Measurements from ENCODE around the gene GNB1L. TPM values are rescaled to one million over a fixed set of nuclear protein-coding genes. Genes with fewer than 3 reads are reported as not detected.
"Not testable (repeated sequence)": the region's sequence is repeated elsewhere in the genome, so short reads cannot be mapped to it uniquely, and the experiment has no call there.

GNB1L gene
- total and polyA plus RNA-seq, 2 experiments from 2014 or later: 3.5 to 5.5 TPM

DNA sequence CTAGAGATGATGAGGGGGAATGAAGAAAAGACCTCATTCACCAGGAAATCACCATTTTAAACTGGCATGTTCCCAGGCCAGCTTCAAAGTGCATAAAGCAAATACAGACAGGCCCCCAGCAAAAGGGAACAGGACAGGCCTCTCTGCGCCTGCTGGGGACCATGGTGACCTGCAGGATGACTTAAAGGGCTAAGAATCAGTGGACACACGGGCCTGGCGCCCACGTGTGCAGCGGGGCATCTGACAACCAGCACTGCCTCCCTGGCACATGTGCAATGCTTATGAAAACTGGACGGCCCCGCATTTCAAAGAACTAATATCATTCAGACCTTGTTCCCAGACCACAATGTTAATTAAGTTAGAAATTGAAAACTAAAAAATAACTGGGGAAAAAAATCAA lies 58.5 kb downstream of the GNB1L start:
- no peak for DNase-seq (ENCODE audit: low read depth in 1 of 2, low spot score in 1 of 2)

DNA sequence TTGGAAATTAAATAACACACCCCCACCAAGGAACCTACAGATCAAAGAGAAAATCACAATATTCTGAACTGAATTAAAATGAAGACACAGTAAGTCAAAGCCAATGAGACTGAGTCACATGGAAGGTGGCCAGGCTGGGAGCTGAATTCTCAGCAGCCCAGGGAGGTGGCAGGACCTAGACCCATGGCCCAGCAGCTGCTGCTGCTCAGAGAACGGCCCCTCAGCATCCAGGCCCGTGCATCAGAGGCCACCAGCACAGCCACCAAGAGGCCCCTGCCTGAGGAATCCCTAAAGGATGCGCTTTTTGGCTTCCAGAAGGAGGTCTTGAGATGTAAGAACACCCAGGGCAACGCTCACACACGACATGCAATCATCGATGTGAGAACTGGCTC lies 59.1 kb downstream of the GNB1L start:
- Histone ChIP-seq H3K4me3 (no peak overlapping the region), H3K9me3 (ENCODE audit: low read depth) (no peaks in the 10 kb centered on the region), H3K36me3 (no peaks in the 10 kb centered on the region), H3K27me3 (no peaks in the 10 kb centered on the region), H3K27ac (no peak overlapping the region), H3K4me1 (ENCODE audit: low read depth) (no peaks in the 10 kb centered on the region)
- DNase-seq (ENCODE audit: low read depth in 1 of 2, low spot score in 1 of 2): no peak
- TF ChIP-seq, protein P1, sequence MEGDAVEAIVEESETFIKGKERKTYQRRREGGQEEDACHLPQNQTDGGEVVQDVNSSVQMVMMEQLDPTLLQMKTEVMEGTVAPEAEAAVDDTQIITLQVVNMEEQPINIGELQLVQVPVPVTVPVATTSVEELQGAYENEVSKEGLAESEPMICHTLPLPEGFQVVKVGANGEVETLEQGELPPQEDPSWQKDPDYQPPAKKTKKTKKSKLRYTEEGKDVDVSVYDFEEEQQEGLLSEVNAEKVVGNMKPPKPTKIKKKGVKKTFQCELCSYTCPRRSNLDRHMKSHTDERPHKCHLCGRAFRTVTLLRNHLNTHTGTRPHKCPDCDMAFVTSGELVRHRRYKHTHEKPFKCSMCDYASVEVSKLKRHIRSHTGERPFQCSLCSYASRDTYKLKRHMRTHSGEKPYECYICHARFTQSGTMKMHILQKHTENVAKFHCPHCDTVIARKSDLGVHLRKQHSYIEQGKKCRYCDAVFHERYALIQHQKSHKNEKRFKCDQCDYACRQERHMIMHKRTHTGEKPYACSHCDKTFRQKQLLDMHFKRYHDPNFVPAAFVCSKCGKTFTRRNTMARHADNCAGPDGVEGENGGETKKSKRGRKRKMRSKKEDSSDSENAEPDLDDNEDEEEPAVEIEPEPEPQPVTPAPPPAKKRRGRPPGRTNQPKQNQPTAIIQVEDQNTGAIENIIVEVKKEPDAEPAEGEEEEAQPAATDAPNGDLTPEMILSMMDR (IDR thresholded peaks at IDR 0.05; ENCODE audit: low read depth, low read length): no peak

More for the DNA sequence above, 58.5 kb downstream of the GNB1L start:
- H3K27ac ChIP-seq: no peak overlapping the region
- H3K9me3 ChIP-seq (ENCODE audit: low read depth): no peaks in the 10 kb centered on the region
- H3K27me3 ChIP-seq: no peaks in the 10 kb centered on the region
- no peaks in the 10 kb centered on the region for H3K36me3 ChIP-seq
- no peaks in the 10 kb centered on the region for H3K4me1 ChIP-seq (ENCODE audit: low read depth)
- TF ChIP-seq, protein P1 (IDR thresholded peaks at IDR 0.05; ENCODE audit: low read depth, low read length): no peak
- H3K4me3 ChIP-seq: no peak overlapping the region

DNA sequence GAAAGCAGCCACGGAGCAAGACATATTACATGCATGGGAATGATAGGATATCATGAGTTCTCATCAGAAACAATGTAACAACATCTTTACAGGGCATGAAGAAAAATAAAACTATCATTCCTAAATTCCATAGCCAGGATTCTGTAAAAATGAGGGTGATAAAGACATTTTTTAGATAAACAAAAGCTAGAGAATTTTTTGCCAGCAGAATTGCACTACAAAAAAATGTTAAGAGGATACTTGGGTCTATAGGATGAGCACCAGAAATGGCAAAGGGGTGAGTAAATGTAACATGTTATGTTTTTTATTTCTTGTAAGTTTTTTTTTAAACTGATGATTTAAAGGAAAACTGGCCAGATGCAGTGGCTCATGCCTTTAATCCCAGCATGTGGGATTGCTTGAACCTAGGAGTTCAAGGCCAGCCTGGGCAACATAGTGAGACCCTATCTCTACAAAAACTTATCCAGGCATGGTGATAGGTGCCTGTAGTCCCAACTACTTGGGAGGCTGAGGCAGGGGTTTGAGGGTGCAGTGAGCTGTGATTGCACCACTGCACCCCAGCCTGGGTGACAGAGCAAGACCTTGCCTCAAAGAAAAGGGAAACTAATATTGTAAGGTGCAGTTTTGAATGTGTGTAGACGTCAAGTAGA lies 60.9 kb downstream of the GNB1L start:
- no peak overlapping the region for H3K4me3 ChIP-seq
- DNase-seq (ENCODE audit: low read depth in 1 of 2, low spot score in 1 of 2): no peak
- no peaks in the 10 kb centered on the region for H3K27me3 ChIP-seq
- H3K27ac ChIP-seq: no peak overlapping the region
- H3K9me3 ChIP-seq (ENCODE audit: low read depth): no peaks in the 10 kb centered on the region
- H3K4me1 ChIP-seq (ENCODE audit: low read depth): no peaks in the 10 kb centered on the region
- no peaks in the 10 kb centered on the region for H3K36me3 ChIP-seq
- TF ChIP-seq, protein P1 (IDR thresholded peaks at IDR 0.05; ENCODE audit: low read depth, low read length): no peak

DNA sequence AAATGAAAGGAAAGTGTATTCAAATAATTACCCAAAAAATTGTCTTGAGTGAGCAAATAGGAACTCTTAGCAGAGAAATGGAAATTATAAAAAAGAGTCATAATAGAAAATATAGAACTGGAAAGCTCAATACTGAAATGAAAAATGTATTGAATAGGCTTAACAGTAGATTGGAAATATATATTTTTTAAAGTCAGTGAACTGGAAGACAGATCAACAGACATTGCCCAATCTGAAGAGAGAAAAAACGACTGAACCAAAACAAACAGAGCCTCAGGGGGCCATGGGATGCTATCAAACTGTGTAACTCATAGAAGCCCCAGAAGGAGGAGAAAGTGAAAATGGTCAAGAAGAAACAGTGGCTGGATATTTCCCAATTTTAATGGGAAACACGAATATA lies 61.5 kb downstream of the GNB1L start:
- Histone ChIP-seq H3K27ac (no peak overlapping the region), H3K9me3 (ENCODE audit: low read depth) (no peaks in the 10 kb centered on the region), H3K36me3 (no peaks in the 10 kb centered on the region), H3K27me3 (no peaks in the 10 kb centered on the region), H3K4me3 (no peak overlapping the region), H3K4me1 (ENCODE audit: low read depth) (no peaks in the 10 kb centered on the region)
- DNase-seq (ENCODE audit: low read depth in 1 of 2, low spot score in 1 of 2): no peak
- TF ChIP-seq, protein P1 (IDR thresholded peaks at IDR 0.05; ENCODE audit: low read depth, low read length): no peak

DNA sequence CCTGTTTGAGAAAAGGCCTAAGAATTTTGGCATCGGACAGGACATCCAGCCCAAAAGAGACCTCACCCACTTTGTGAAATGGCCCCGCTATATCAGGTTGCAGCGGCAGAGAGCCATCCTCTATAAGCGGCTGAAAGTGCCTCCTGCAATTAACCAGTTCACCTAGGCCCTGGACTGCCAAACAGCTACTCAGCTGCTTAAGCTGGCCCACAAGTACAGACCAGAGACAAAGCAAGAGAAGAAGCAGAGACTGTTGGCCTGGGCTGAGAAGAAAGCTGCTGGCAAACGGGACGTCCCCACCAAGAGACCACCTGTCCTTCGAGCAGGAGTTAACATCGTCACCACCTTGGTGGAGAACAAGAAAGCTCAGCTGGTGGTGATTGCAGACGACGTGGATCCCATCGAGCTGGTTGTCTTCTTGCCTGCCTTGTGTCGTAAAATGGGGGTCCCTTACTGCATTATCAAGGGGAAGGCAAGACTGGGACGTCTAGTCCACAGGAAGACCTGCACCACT lies 62.2 kb downstream of the GNB1L start:
- not testable (repeated sequence) for H3K9me3 ChIP-seq (ENCODE audit: low read depth); DNase-seq (ENCODE audit: low read depth in 1 of 2, low spot score in 1 of 2); H3K4me3 ChIP-seq; H3K4me1 ChIP-seq (ENCODE audit: low read depth); H3K36me3 ChIP-seq; H3K27ac ChIP-seq; H3K27me3 ChIP-seq

DNA sequence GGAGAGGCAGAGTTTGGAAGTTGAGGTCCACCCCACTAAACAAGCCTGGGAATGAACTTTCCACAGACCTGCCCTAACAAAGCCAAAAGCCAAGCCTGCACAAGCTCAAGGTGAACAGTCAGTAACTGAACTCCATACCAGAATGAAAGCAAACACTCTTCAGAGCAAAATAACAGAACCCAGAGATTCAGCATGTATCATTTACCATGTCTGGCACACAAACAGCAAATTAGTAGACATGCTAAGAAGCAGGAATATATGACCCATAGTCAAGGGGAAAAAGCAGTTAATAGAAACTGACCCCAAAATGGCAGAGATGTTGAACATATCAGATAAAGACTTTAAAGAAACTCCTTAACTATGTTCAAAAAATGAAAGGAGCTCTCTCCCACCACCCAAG lies 62.8 kb downstream of the GNB1L start:
- Histone ChIP-seq H3K9me3 (ENCODE audit: low read depth) (no peaks in the 10 kb centered on the region), H3K4me3 (no peak overlapping the region), H3K27ac (no peak overlapping the region), H3K36me3 (no peaks in the 10 kb centered on the region), H3K27me3 (no peaks in the 10 kb centered on the region), H3K4me1 (ENCODE audit: low read depth) (no peaks in the 10 kb centered on the region)
- TF ChIP-seq, protein P1 (IDR thresholded peaks at IDR 0.05; ENCODE audit: low read depth, low read length): no peak
- DNase-seq (ENCODE audit: low read depth in 1 of 2, low spot score in 1 of 2): no peak
